IMR-90 (cell line): ENCODE measurements around the gene CD276. TPM values are rescaled to one million over a fixed set of nuclear protein-coding genes. Genes with fewer than 3 reads are reported as not detected.
A peak's percentile ranks its signal among the peaks of the same experiment; 100 is the strongest.

Source experiments
- ATAC-seq: fragments of 200-7000 bp; cut with Tn5 transposase; 2 replicates; pipeline ENCODE4 v1.9.1; 2020; ENCODE audit warnings: low read depth, mild to moderate bottlenecking, moderate library complexity
- BruUV-seq: library from RNA; stranded (reverse); fragments of 400-500 nt; replicated peaks from 2 replicates; lab custom pipeline; 2021; lab: Mats Ljungman, UMichigan
- CTCF ChIA-PET: fragments of 300-600 bp; formaldehyde crosslinking; extraction: SDS; loops from one replicate; lab custom pipeline; 2021; ENCODE audit warnings: antibody characterized with exemption; lab: Yijun Ruan, JAX
- POLR2A ChIA-PET: fragments of 300-600 bp; sonication (Branson Sonifier 250); formaldehyde crosslinking; loops from one replicate; lab custom pipeline; 2022; ENCODE audit warnings: antibody characterized with exemption; ENCODE audit not compliant: unreplicated experiment; lab: Charles Lee
- DNase-seq: peaks from one replicate; pipeline ENCODE4 v3.0.0; 2013
- H2AFZ ChIP-seq: replicated peaks from 2 replicates; pipeline ENCODE3; 2013; ENCODE audit warnings: low read length, mild to moderate bottlenecking; ENCODE audit not compliant: poor library complexity
- H2AK5ac ChIP-seq: 2 replicates; pipeline ENCODE4 v1.6.1; 2013; ENCODE audit warnings: low read depth, low read length, inconsistent platforms
- H2AK9ac ChIP-seq: replicated peaks from 2 replicates; pipeline ENCODE3; 2013; ENCODE audit warnings: mild to moderate bottlenecking, low read depth, low read length, moderate library complexity; ENCODE audit not compliant: poor library complexity
- H2BK120ac ChIP-seq: 2 replicates; pipeline ENCODE4 v1.6.1; 2013; ENCODE audit warnings: low read depth, low read length, inconsistent platforms
- H2BK15ac ChIP-seq: 3 replicates; pipeline ENCODE4 v1.6.1; 2013; ENCODE audit warnings: low read depth, low read length, inconsistent platforms
- H2BK20ac ChIP-seq: 2 replicates; pipeline ENCODE4 v1.6.1; 2013; ENCODE audit warnings: low read depth, mild to moderate bottlenecking, inconsistent platforms, low read length, moderate library complexity
- H2BK5ac ChIP-seq: 2 replicates; pipeline ENCODE4 v1.6.1; 2013; ENCODE audit warnings: mild to moderate bottlenecking, low read depth, low read length, inconsistent platforms; ENCODE audit not compliant: poor library complexity, severe bottlenecking
- H3K14ac ChIP-seq: replicated peaks from 2 replicates; pipeline ENCODE4 v1.6.1; 2013; ENCODE audit warnings: low read depth, low read length, inconsistent platforms
- H3K18ac ChIP-seq: 2 replicates; pipeline ENCODE4 v1.6.1; 2013; ENCODE audit warnings: low read depth, low read length, control low read depth
- H3K23ac ChIP-seq: 2 replicates; pipeline ENCODE4 v1.6.1; 2013; ENCODE audit warnings: low read depth, low read length, inconsistent platforms
- H3K27ac ChIP-seq: 2 replicates; pipeline ENCODE4 v1.5.1; 2013; ENCODE audit warnings: mild to moderate bottlenecking, control low read depth, low read length; ENCODE audit not compliant: insufficient read depth
- H3K27me3 ChIP-seq: 2 replicates; pipeline ENCODE4 v1.6.1; 2013; ENCODE audit warnings: low read length; ENCODE audit not compliant: control insufficient read depth, insufficient read depth
- H3K36me3 ChIP-seq: 2 replicates; pipeline ENCODE4 v1.6.1; 2013; ENCODE audit warnings: low read length, mixed read lengths; ENCODE audit not compliant: control insufficient read depth, insufficient read depth
- H3K4ac ChIP-seq: 2 replicates; pipeline ENCODE4 v1.6.1; 2013; ENCODE audit warnings: low read depth, low read length, inconsistent platforms
- H3K4me1 ChIP-seq: 2 replicates; pipeline ENCODE4 v1.6.1; 2013; ENCODE audit warnings: low read length, mixed read lengths; ENCODE audit not compliant: control insufficient read depth, insufficient read depth
- H3K4me2 ChIP-seq: 2 replicates; pipeline ENCODE4 v1.6.1; 2013; ENCODE audit warnings: low read depth, mild to moderate bottlenecking, control low read depth, low read length, moderate library complexity
- H3K4me3 ChIP-seq: 2 replicates; pipeline ENCODE4 v1.5.1; 2013; ENCODE audit warnings: low read depth, mild to moderate bottlenecking, control low read depth, low read length, moderate library complexity; ENCODE audit not compliant: insufficient read depth
- H3K56ac ChIP-seq: 2 replicates; pipeline ENCODE4 v1.6.1; 2013; ENCODE audit warnings: low read length, inconsistent platforms; ENCODE audit not compliant: insufficient read depth; ENCODE audit errors: extremely low read depth
- H3K79me1 ChIP-seq, 2 experiments: 2 replicates each; pipeline ENCODE4 v1.6.1; 2013; ENCODE audit warnings: low read length in 2 of 2, inconsistent platforms in 1 of 2, low read depth in 1 of 2
- H3K9ac ChIP-seq: 2 replicates; pipeline ENCODE4 v1.6.1; 2013; ENCODE audit warnings: low read depth, low read length, control low read depth
- H3K9me1 ChIP-seq: 2 replicates; pipeline ENCODE4 v1.6.1; 2013; ENCODE audit warnings: low read length, inconsistent platforms; ENCODE audit not compliant: insufficient read depth
- H3K9me3 ChIP-seq: 2 replicates; pipeline ENCODE4 v1.6.1; 2013; ENCODE audit warnings: low read length; ENCODE audit not compliant: control insufficient read depth, insufficient read depth
- H4K20me1 ChIP-seq: 2 replicates; pipeline ENCODE4 v1.6.1; 2013; ENCODE audit warnings: low read length, inconsistent platforms; ENCODE audit not compliant: insufficient read depth
- H4K5ac ChIP-seq: 2 replicates; pipeline ENCODE4 v1.6.1; 2013; ENCODE audit warnings: mild to moderate bottlenecking, low read depth, low read length, control low read depth
- H4K8ac ChIP-seq, 2 experiments: 2 replicates each; pipeline ENCODE4 v1.6.1; 2013; ENCODE audit warnings: low read depth in 2 of 2, low read length in 2 of 2, control low read depth in 1 of 2, inconsistent platforms in 1 of 2
- H4K91ac ChIP-seq: 2 replicates; pipeline ENCODE4 v1.6.1; 2013; ENCODE audit warnings: low read depth, low read length, inconsistent platforms; ENCODE audit not compliant: insufficient read depth
- CHD1 ChIP-seq: IDR thresholded peaks from 2 replicates; pipeline ENCODE4 v1.6.1; 2012; ENCODE audit warnings: low read depth, low read length, improper control_type of control experiment
- FOS ChIP-seq: fragments of 150-350 bp; IDR thresholded peaks from 2 replicates; pipeline ENCODE4 v1.6.1; 2016; ENCODE audit warnings: low read depth, low read length
- MAFK ChIP-seq: IDR thresholded peaks from 2 replicates; pipeline ENCODE4 v1.6.1; 2012; ENCODE audit warnings: low read depth, low read length, improper control_type of control experiment
- MAZ ChIP-seq: IDR thresholded peaks from 2 replicates; pipeline ENCODE4 v1.6.1; 2012; ENCODE audit warnings: low read depth, mild to moderate bottlenecking, low read length, improper control_type of control experiment, moderate library complexity, borderline replicate concordance
- MXI1 ChIP-seq: IDR thresholded peaks from 2 replicates; pipeline ENCODE4 v1.6.1; 2012; ENCODE audit warnings: low read depth, mild to moderate bottlenecking, low read length, moderate library complexity, borderline replicate concordance
- RAD21 ChIP-seq: IDR thresholded peaks from 2 replicates; pipeline ENCODE4 v1.6.1; 2012; ENCODE audit warnings: low read length, improper control_type of control experiment
- RCOR1 ChIP-seq: IDR thresholded peaks from 2 replicates; pipeline ENCODE4 v1.6.1; 2012; ENCODE audit warnings: mild to moderate bottlenecking, low read length, improper control_type of control experiment; ENCODE audit not compliant: insufficient replicate concordance
- RFX5 ChIP-seq: IDR thresholded peaks from 2 replicates; pipeline ENCODE4 v1.8.0; 2012; ENCODE audit warnings: low read depth, mild to moderate bottlenecking, low read length, moderate library complexity
- WGBS, 2 experiments: methylation state at CpG; one replicate each; pipeline versions ENCODE4 v1.1.5 to v1.1.7; 2013; ENCODE audit warnings: missing lambda C conversion rate in 2 of 2; ENCODE audit not compliant: insufficient read length in 1 of 2; ENCODE audit errors: extremely low coverage in 2 of 2; 5-methylcytosine and 5-hydroxymethylcytosine counted together
- dilution Hi-C: fragments of 300-500 bp; cut with HindIII; formaldehyde crosslinking; loops from one replicate; pipeline ENCODE4 v1.14.3; 2018; ENCODE audit warnings: low sequenced_read_pairs; ENCODE audit not compliant: unreplicated experiment
- in situ Hi-C: fragments of 300-500 bp; cut with MboI; formaldehyde crosslinking; loops from 3 replicates; pipeline ENCODE4 v1.14.3; 2019; ENCODE audit warnings: low sequenced_read_pairs, inconsistent platforms, mixed read lengths
- intact Hi-C: fragments of 100-400 bp; cut with micrococcal nuclease; formaldehyde crosslinking; loops from 2 replicates; pipeline ENCODE4 v1.10.0; 2022
- polyA plus RNA-seq, 3 experiments: library from polyadenylated mRNA; depleted of rRNA; stranded (reverse); fragments of >200 nt; gene quantifications; 2 replicates each; pipeline ENCODE4 v1.2.3, GENCODE V29; 2012; ENCODE audit warnings: low replicate concordance in 1 of 3
- total RNA-seq: library from RNA; depleted of rRNA; stranded (reverse); fragments of >200 nt; gene quantifications from 2 replicates; pipeline ENCODE4 v1.2.3, GENCODE V29; 2012
- TF ChIP-seq, protein P1 (sequence below): conservative IDR thresholded peaks from 2 replicates; pipeline ENCODE4 v1.5.1; 2012; ENCODE audit warnings: mild to moderate bottlenecking, low read depth, low read length, improper control_type of control experiment

Gene CD276
- total and polyA plus RNA-seq, 2 of the 4 experiments (the other 2 are of a cell fraction) = 30.8 to 149 TPM

DNA sequence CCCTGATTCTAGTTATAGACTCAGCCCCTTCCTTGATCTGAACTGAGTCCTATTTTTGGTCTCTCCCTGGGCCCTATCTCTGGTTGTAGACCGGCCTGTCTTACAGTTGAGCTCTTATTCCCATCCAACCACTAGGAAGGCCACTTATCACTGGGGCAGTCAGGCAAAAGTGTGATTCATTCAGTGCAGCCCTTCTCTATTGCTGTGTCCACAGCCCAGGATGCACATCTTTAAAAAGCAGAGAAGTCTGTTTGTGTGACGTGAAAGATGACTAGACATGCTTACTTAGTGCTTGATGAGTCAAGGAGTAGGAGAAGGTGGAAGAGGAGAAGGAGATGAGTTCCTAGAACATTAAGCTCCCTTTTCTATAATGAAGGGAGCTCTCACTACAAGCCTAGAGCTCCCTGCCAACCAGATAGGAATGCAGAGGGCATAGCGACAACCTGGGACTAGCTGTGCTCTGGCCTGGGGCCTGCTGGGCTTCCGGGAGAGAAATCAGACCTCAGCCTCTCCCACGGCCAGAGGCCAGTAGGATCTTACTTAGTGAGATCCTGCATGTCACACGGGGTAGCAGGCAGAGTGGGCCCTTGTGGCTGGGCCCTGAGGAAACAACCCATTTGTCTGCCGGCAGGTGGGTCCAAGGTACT lies 43.3 kb downstream of the CD276 start:
- intact Hi-C loops = no loop called here
- CTCF ChIA-PET = no interaction called here
- peak; percentile 94 for ATAC-seq

More for the DNA sequence above, 43.3 kb downstream of the CD276 start:
- H4K91ac ChIP-seq = no peak overlapping the region
- H2AK9ac ChIP-seq = no peak overlapping the region
- H2BK120ac ChIP-seq = no peak overlapping the region
- H3K27ac ChIP-seq = no peak overlapping the region
- no peaks in the 10 kb centered on the region for H3K36me3 ChIP-seq
- no peak for TF ChIP-seq MAZ
- 0 out of 2 replicates have a peak, but pooled peaks have one; percentile 9 for TF ChIP-seq RAD21
- TF ChIP-seq CHD1 = no peak
- TF ChIP-seq, protein P1, sequence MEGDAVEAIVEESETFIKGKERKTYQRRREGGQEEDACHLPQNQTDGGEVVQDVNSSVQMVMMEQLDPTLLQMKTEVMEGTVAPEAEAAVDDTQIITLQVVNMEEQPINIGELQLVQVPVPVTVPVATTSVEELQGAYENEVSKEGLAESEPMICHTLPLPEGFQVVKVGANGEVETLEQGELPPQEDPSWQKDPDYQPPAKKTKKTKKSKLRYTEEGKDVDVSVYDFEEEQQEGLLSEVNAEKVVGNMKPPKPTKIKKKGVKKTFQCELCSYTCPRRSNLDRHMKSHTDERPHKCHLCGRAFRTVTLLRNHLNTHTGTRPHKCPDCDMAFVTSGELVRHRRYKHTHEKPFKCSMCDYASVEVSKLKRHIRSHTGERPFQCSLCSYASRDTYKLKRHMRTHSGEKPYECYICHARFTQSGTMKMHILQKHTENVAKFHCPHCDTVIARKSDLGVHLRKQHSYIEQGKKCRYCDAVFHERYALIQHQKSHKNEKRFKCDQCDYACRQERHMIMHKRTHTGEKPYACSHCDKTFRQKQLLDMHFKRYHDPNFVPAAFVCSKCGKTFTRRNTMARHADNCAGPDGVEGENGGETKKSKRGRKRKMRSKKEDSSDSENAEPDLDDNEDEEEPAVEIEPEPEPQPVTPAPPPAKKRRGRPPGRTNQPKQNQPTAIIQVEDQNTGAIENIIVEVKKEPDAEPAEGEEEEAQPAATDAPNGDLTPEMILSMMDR = 0 out of 2 replicates have a peak, but pooled peaks have one; percentile 2
- no peak for TF ChIP-seq MXI1
- no peak for TF ChIP-seq RCOR1
- TF ChIP-seq MAFK = 0 out of 2 replicates have a peak, but pooled peaks have one; percentile 1
- TF ChIP-seq RFX5 = peak; percentile 23; the same call in 1 of the 2 replicates
- TF ChIP-seq FOS = peak; percentile 41; the same call in 1 of the 2 replicates
- no peak overlapping the region for H2AFZ ChIP-seq
- no peak overlapping the region for H2AK5ac ChIP-seq
- H3K27me3 ChIP-seq = peaks cover 19% of the 10 kb centered on the region; the same call in 1 of the 2 replicates
- no peak overlapping the region for H3K4me3 ChIP-seq
- 100% methylated on average over 1 of the region's 7 CpGs; no CpG with 5 or more reads in 1 of the 2 experiments for WGBS, 2 experiments
- H2BK15ac ChIP-seq = no peak overlapping the region
- H3K4ac ChIP-seq = no peak overlapping the region
- dilution Hi-C loops = no loop called here
- H4K20me1 ChIP-seq = no peaks in the 10 kb centered on the region; the same call in 1 of the 2 replicates
- H3K18ac ChIP-seq = no peak overlapping the region
- no peak overlapping the region for H3K23ac ChIP-seq
- H3K9ac ChIP-seq = no peak overlapping the region
- no peak overlapping the region for H2BK20ac ChIP-seq
- H4K5ac ChIP-seq = no peak overlapping the region
- H2BK5ac ChIP-seq = no peak overlapping the region
- H3K9me3 ChIP-seq = no peaks in the 10 kb centered on the region
- no peak overlapping the region for H3K56ac ChIP-seq
- H3K9me1 ChIP-seq = 0 out of 2 replicates have a peak, but pooled peaks cover 3% of the 10 kb centered on the region
- no TSS peak for BruUV-seq
- H4K8ac ChIP-seq = no peak overlapping the region
- H3K4me1 ChIP-seq = no peaks in the 10 kb centered on the region; the same call in 1 of the 2 replicates
- no peak overlapping the region for H3K4me2 ChIP-seq
- peak; percentile 90 for DNase-seq
- POLR2A ChIA-PET = no interaction called here
- in situ Hi-C loops = no loop called here
- H3K14ac ChIP-seq = no peak overlapping the region
- H3K79me1 ChIP-seq = no peaks in the 10 kb centered on the region
